Measurements from ENCODE around the gene ASTN2.

DNA sequence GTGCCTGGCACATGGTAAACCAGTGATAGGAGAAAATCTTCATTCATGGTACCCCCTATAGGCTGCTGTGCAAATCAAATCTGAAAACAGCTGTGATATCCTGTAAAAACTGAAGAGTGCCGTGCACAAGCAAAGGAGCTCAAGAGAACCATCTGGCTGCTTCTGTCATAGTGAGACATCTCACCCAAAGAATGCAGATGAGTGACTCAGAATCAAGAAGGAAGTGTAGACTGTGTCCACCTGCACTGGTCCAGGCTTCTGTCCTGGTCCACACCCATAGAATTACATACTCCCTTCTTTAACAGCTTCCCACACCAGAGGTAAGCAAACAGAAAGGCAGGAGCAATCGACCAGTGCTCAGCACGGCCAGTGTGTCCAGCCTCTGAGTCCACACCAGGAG, 195.9 kb downstream of the ASTN2 start:
- TF ChIP-seq CTCF (IDR thresholded peaks at IDR 0.05): no peak
- no peak for TF ChIP-seq POLR2A (IDR thresholded peaks at IDR 0.05)
- no peak for TF ChIP-seq POLR2AphosphoS5 (IDR thresholded peaks at IDR 0.05)
